Measurements from ENCODE around the gene SMNDC1.
"Not testable (repeated sequence)": the region's sequence is repeated elsewhere in the genome, so short reads cannot be mapped to it uniquely, and the experiment has no call there.

GRCh38 chr10:110272995-110273394 lies 31.7 kb downstream of the SMNDC1 start:
- TF ChIP-seq, protein P1, sequence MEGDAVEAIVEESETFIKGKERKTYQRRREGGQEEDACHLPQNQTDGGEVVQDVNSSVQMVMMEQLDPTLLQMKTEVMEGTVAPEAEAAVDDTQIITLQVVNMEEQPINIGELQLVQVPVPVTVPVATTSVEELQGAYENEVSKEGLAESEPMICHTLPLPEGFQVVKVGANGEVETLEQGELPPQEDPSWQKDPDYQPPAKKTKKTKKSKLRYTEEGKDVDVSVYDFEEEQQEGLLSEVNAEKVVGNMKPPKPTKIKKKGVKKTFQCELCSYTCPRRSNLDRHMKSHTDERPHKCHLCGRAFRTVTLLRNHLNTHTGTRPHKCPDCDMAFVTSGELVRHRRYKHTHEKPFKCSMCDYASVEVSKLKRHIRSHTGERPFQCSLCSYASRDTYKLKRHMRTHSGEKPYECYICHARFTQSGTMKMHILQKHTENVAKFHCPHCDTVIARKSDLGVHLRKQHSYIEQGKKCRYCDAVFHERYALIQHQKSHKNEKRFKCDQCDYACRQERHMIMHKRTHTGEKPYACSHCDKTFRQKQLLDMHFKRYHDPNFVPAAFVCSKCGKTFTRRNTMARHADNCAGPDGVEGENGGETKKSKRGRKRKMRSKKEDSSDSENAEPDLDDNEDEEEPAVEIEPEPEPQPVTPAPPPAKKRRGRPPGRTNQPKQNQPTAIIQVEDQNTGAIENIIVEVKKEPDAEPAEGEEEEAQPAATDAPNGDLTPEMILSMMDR (conservative IDR thresholded peaks at IDR 0.05): not testable (repeated sequence)
- not testable (repeated sequence) for TF ChIP-seq ZFX (IDR thresholded peaks at IDR 0.05)

Measured in C4-2B (cell line).